ENCODE measurements around the gene DDX4. TPM values are rescaled to one million over a fixed set of nuclear protein-coding genes. Genes with fewer than 3 reads are reported as not detected.

Gene DDX4
- total RNA-seq, 1 experiment from 2014 or later, result not detected

- H2AFZ ChIP-seq (ENCODE audit: low read depth, low read length, poor library complexity, severe bottlenecking), result peak overlapping the region; percentile 38
- H3K4me3 ChIP-seq (replicated peaks in 1 of 2; ENCODE audit: low read depth in 1 of 2, low read length in 2 of 2), result no peak overlapping the region
- TF ChIP-seq JUND (IDR thresholded peaks at IDR 0.05) (no peak), EGR1 (IDR thresholded peaks at IDR 0.05; ENCODE audit: low read depth) (no peak), CTCF (IDR thresholded peaks at IDR 0.05 in 2 of 3, conservative IDR thresholded peaks at IDR 0.05 in 1 of 3; ENCODE audit: borderline replicate concordance in 1 of 3, insufficient read depth in 1 of 3, low read depth in 2 of 3, low read length in 2 of 3) (no peak), CBX3 (IDR thresholded peaks at IDR 0.05; ENCODE audit: low read depth) (no peak), RAD21 (IDR thresholded peaks at IDR 0.05; ENCODE audit: low read depth) (no peak), TCF7L2 (IDR thresholded peaks at IDR 0.05; ENCODE audit: borderline replicate concordance, extremely low read depth, insufficient read depth, insufficient read length) (no peak), ZNF274 (IDR thresholded peaks at IDR 0.05; ENCODE audit: low read depth, low read length) (no peak), SRF (IDR thresholded peaks at IDR 0.05; ENCODE audit: low read depth) (no peak), YY1 (IDR thresholded peaks at IDR 0.05; ENCODE audit: extremely low read depth, insufficient replicate concordance, low read depth, low read length) (no peak), SIN3A (IDR thresholded peaks at IDR 0.05; ENCODE audit: low read depth) (no peak), CEBPB (IDR thresholded peaks at IDR 0.05; ENCODE audit: low read depth) (no peak), SP1 (IDR thresholded peaks at IDR 0.05; ENCODE audit: low read depth) (no peak), MAX (IDR thresholded peaks at IDR 0.05) (no peak), ELF1 (IDR thresholded peaks at IDR 0.05; ENCODE audit: borderline replicate concordance, low read depth) (no peak), EZH2phosphoT487 (IDR thresholded peaks at IDR 0.05; ENCODE audit: borderline replicate concordance) (no peak), ZFX (IDR thresholded peaks at IDR 0.05) (no peak), POLR2A (IDR thresholded peaks at IDR 0.05; ENCODE audit: borderline replicate concordance, extremely low read depth, insufficient read depth, insufficient read length) (no peak)
- TF ChIP-seq, protein P1, sequence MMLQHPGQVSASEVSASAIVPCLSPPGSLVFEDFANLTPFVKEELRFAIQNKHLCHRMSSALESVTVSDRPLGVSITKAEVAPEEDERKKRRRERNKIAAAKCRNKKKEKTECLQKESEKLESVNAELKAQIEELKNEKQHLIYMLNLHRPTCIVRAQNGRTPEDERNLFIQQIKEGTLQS (IDR thresholded peaks at IDR 0.05), result no peak
- TF ChIP-seq, protein P2, sequence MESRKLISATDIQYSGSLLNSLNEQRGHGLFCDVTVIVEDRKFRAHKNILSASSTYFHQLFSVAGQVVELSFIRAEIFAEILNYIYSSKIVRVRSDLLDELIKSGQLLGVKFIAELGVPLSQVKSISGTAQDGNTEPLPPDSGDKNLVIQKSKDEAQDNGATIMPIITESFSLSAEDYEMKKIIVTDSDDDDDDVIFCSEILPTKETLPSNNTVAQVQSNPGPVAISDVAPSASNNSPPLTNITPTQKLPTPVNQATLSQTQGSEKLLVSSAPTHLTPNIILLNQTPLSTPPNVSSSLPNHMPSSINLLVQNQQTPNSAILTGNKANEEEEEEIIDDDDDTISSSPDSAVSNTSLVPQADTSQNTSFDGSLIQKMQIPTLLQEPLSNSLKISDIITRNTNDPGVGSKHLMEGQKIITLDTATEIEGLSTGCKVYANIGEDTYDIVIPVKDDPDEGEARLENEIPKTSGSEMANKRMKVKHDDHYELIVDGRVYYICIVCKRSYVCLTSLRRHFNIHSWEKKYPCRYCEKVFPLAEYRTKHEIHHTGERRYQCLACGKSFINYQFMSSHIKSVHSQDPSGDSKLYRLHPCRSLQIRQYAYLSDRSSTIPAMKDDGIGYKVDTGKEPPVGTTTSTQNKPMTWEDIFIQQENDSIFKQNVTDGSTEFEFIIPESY (IDR thresholded peaks at IDR 0.05; ENCODE audit: extremely low read depth, insufficient replicate concordance, low read length), result no peak
- TF ChIP-seq, protein P3, sequence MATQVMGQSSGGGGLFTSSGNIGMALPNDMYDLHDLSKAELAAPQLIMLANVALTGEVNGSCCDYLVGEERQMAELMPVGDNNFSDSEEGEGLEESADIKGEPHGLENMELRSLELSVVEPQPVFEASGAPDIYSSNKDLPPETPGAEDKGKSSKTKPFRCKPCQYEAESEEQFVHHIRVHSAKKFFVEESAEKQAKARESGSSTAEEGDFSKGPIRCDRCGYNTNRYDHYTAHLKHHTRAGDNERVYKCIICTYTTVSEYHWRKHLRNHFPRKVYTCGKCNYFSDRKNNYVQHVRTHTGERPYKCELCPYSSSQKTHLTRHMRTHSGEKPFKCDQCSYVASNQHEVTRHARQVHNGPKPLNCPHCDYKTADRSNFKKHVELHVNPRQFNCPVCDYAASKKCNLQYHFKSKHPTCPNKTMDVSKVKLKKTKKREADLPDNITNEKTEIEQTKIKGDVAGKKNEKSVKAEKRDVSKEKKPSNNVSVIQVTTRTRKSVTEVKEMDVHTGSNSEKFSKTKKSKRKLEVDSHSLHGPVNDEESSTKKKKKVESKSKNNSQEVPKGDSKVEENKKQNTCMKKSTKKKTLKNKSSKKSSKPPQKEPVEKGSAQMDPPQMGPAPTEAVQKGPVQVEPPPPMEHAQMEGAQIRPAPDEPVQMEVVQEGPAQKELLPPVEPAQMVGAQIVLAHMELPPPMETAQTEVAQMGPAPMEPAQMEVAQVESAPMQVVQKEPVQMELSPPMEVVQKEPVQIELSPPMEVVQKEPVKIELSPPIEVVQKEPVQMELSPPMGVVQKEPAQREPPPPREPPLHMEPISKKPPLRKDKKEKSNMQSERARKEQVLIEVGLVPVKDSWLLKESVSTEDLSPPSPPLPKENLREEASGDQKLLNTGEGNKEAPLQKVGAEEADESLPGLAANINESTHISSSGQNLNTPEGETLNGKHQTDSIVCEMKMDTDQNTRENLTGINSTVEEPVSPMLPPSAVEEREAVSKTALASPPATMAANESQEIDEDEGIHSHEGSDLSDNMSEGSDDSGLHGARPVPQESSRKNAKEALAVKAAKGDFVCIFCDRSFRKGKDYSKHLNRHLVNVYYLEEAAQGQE (IDR thresholded peaks at IDR 0.05; ENCODE audit: low read depth), result no peak
- H3K9ac ChIP-seq (ENCODE audit: low read length), result no peak overlapping the region
- no peaks in the 10 kb centered on the region for H3K36me3 ChIP-seq (ENCODE audit: control insufficient read depth in 1 of 2, insufficient read depth in 2 of 2, low read length in 2 of 2)
- no peaks in the 10 kb centered on the region for H3K79me2 ChIP-seq (ENCODE audit: insufficient read depth, low read length)
- no peak overlapping the region for H3K27ac ChIP-seq (ENCODE audit: low read depth, low read length)
- no peaks in the 10 kb centered on the region for H4K20me1 ChIP-seq (ENCODE audit: insufficient read depth)
- H3K4me2 ChIP-seq (ENCODE audit: low read length), result no peak overlapping the region
- BruUV-seq (replicated peaks), result no TSS peak
- no peaks in the 10 kb centered on the region for H3K9me2 ChIP-seq (ENCODE audit: insufficient read depth)
- DNase-seq (ENCODE audit: low read depth, low spot score), result no peak
- H3K27me3 ChIP-seq (ENCODE audit: insufficient read depth, low read length), result no peaks in the 10 kb centered on the region
- ChIA-PET CTCF (no interaction called here), POLR2A (no interaction called here), RAD21 (ENCODE audit: low non-redundant PET in 1 of 2, low total read pairs in 2 of 2, uncharacterized antibody in 2 of 2, unreplicated experiment in 2 of 2) (no interaction called here)
- intact Hi-C loops (cut with micrococcal nuclease), result no loop called here
- peaks cover 2 to 15% of the 10 kb centered on the region in 2 experiments; a peak in 2 of 4 replicates for H3K4me1 ChIP-seq (ENCODE audit: control insufficient read depth in 1 of 2, insufficient read depth in 2 of 2, low read length in 2 of 2)
- no peak for ATAC-seq
- H3K9me3 ChIP-seq (ENCODE audit: control insufficient read depth in 1 of 2, insufficient read depth in 1 of 2, low read depth in 1 of 2, low read length in 2 of 2), result no peaks in the 10 kb centered on the region
These were observed 115.3 kb downstream of the DDX4 start for GRCh38 chr5:55853041-55853670.

Data from HCT116 (cell line).